Neuronal stem cell (in vitro differentiated cells): ENCODE measurements around the gene FGF10.
A peak's percentile ranks its signal among the peaks of the same experiment; 100 is the strongest.

ENCODE experiments used
- DNase-seq: peaks from one replicate; pipeline ENCODE4 v3.0.0-alpha.2; 2013; ENCODE audit warnings: low spot score
- H2AFZ ChIP-seq: one replicate; pipeline ENCODE4 v1.6.1; 2013; ENCODE audit warnings: mild to moderate bottlenecking, low read length, inconsistent platforms
- H2AK5ac ChIP-seq: 2 replicates; pipeline ENCODE4 v1.6.1; 2013; ENCODE audit warnings: low read depth, mild to moderate bottlenecking, inconsistent platforms, low read length, moderate library complexity, mixed read lengths
- H2BK120ac ChIP-seq: 2 replicates; pipeline ENCODE4 v1.6.1; 2013; ENCODE audit warnings: low read depth, mild to moderate bottlenecking, inconsistent platforms, low read length, moderate library complexity, mixed read lengths
- H2BK12ac ChIP-seq: one replicate; pipeline ENCODE4 v1.6.1; 2013; ENCODE audit warnings: low read length, inconsistent platforms
- H2BK15ac ChIP-seq: 2 replicates; pipeline ENCODE4 v1.6.1; 2013; ENCODE audit warnings: mild to moderate bottlenecking, low read length, inconsistent platforms, mixed read lengths
- H2BK5ac ChIP-seq: one replicate; pipeline ENCODE4 v1.6.1; 2013; ENCODE audit warnings: inconsistent platforms, mild to moderate bottlenecking, low read length, moderate library complexity
- H3K14ac ChIP-seq: one replicate; pipeline ENCODE4 v1.6.1; 2013; ENCODE audit warnings: low read length, inconsistent platforms
- H3K18ac ChIP-seq: 2 replicates; pipeline ENCODE4 v1.6.1; 2013; ENCODE audit warnings: low read length, inconsistent platforms
- H3K23ac ChIP-seq: 2 replicates; pipeline ENCODE4 v1.6.1; 2013; ENCODE audit warnings: low read depth, mild to moderate bottlenecking, mixed read lengths, low read length, inconsistent platforms; ENCODE audit not compliant: poor library complexity
- H3K27ac ChIP-seq: replicated peaks from 3 replicates; pipeline ENCODE4 v1.5.1; 2013; ENCODE audit warnings: low read length, inconsistent platforms
- H3K27me3 ChIP-seq, 3 experiments: 2 replicates each; pipeline ENCODE4 v1.6.1; 2013; ENCODE audit warnings: low read length in 3 of 3, mild to moderate bottlenecking in 2 of 3, inconsistent platforms in 1 of 3, low read depth in 1 of 3, mixed read lengths in 1 of 3, moderate library complexity in 1 of 3; ENCODE audit not compliant: control insufficient read depth in 3 of 3, insufficient read depth in 3 of 3
- H3K36me3 ChIP-seq, 2 donors: replicated peaks in 1 of 2; 2 replicates each; pipeline ENCODE4 v1.6.1; 2013; ENCODE audit warnings: low read length in 2 of 2; ENCODE audit not compliant: control insufficient read depth in 2 of 2, insufficient read depth in 2 of 2
- H3K4ac ChIP-seq: 2 replicates; pipeline ENCODE4 v1.6.1; 2013; ENCODE audit warnings: inconsistent platforms, mild to moderate bottlenecking, low read length, moderate library complexity
- H3K4me1 ChIP-seq, 2 donors: 1 replicate in 1 of 2; 2 replicates in 1 of 2; pipeline ENCODE4 v1.6.1; 2013; ENCODE audit warnings: low read length in 2 of 2, low read depth in 1 of 2; ENCODE audit not compliant: control insufficient read depth in 2 of 2, insufficient read depth in 1 of 2
- H3K4me2 ChIP-seq: one replicate; pipeline ENCODE4 v1.6.1; 2013; ENCODE audit warnings: mild to moderate bottlenecking, low read length, inconsistent platforms; ENCODE audit not compliant: insufficient read depth, poor library complexity, severe bottlenecking
- H3K4me3 ChIP-seq, 2 donors: 2 replicates each; pipeline ENCODE4 v1.5.1; 2013; ENCODE audit warnings: low read length in 2 of 2, mild to moderate bottlenecking in 2 of 2, inconsistent platforms in 1 of 2, moderate library complexity in 1 of 2
- H3K79me1 ChIP-seq: one replicate; pipeline ENCODE4 v1.6.1; 2013; ENCODE audit warnings: low read depth, mild to moderate bottlenecking, inconsistent platforms, low read length, moderate library complexity
- H3K9ac ChIP-seq: one replicate; pipeline ENCODE4 v1.6.1; 2013; ENCODE audit warnings: mild to moderate bottlenecking, low read depth, low read length, inconsistent platforms; ENCODE audit not compliant: poor library complexity
- H3K9me3 ChIP-seq, 2 donors: replicated peaks in 1 of 2; 2 replicates each; pipeline versions ENCODE3 to v1.6.1; 2013; ENCODE audit warnings: low read length in 2 of 2, mild to moderate bottlenecking in 2 of 2, inconsistent platforms in 1 of 2, low read depth in 1 of 2, mixed read lengths in 1 of 2, moderate library complexity in 1 of 2; ENCODE audit not compliant: control insufficient read depth in 2 of 2, insufficient read depth in 1 of 2
- H4K8ac ChIP-seq: one replicate; pipeline ENCODE4 v1.6.1; 2013; ENCODE audit warnings: low read depth, mild to moderate bottlenecking, inconsistent platforms, low read length, moderate library complexity
- H4K91ac ChIP-seq: one replicate; pipeline ENCODE4 v1.6.1; 2013; ENCODE audit warnings: low read length, low read depth, mild to moderate bottlenecking, inconsistent platforms; ENCODE audit not compliant: poor library complexity
- WGBS, 2 donors: extraction: QIAGEN DNeasy Blood & Tissue Kit; methylation state at CpG; one replicate each; pipeline ENCODE4 v1.1.7; 2013; ENCODE audit warnings: missing lambda C conversion rate in 2 of 2, mixed read lengths in 1 of 2; ENCODE audit not compliant: insufficient read length in 2 of 2, insufficient replicate concordance in 1 of 2; ENCODE audit errors: extremely low coverage in 2 of 2; 5-methylcytosine and 5-hydroxymethylcytosine counted together

The FGF10 gene

GRCh38 chr5:44385291-44385900 is 3.8 kb downstream of the FGF10 start:
- peak overlapping the region in 1 of 2 donors; percentile 3 for H3K4me3 ChIP-seq
- no peak overlapping the region for H2AFZ ChIP-seq
- no peak overlapping the region for H2BK5ac ChIP-seq
- H3K18ac ChIP-seq, result no peak overlapping the region
- H2AK5ac ChIP-seq, result no peak overlapping the region
- H3K9ac ChIP-seq, result no peak overlapping the region
- no peak overlapping the region for H3K4me2 ChIP-seq
- H3K27me3 ChIP-seq, result no peaks in the 10 kb centered on the region
- no peak overlapping the region for H3K23ac ChIP-seq
- no peak overlapping the region for H4K91ac ChIP-seq
- H4K8ac ChIP-seq, result no peak overlapping the region
- H3K36me3 ChIP-seq, result no peaks in the 10 kb centered on the region
- no peak overlapping the region for H3K4ac ChIP-seq
- DNase-seq, result no peak
- WGBS, 2 donors, result no CpG with 5 or more reads among the region's 4 CpGs
- no peak overlapping the region for H2BK15ac ChIP-seq
- no peaks in the 10 kb centered on the region for H3K79me1 ChIP-seq
- peaks cover 11 to 12% of the 10 kb centered on the region in 2 donors for H3K4me1 ChIP-seq
- H3K14ac ChIP-seq, result no peak overlapping the region
- no peak overlapping the region for H2BK12ac ChIP-seq
- no peak overlapping the region for H3K27ac ChIP-seq
- H3K9me3 ChIP-seq, result no peaks in the 10 kb centered on the region
- H2BK120ac ChIP-seq, result no peak overlapping the region

GRCh38 chr5:44384816-44385215 is 4.4 kb downstream of the FGF10 start:
- no peak overlapping the region for H3K4me2 ChIP-seq
- no peak overlapping the region for H2BK12ac ChIP-seq
- no peak overlapping the region for H3K9ac ChIP-seq
- no peak overlapping the region for H2BK120ac ChIP-seq
- DNase-seq, result no peak
- H2BK15ac ChIP-seq, result no peak overlapping the region
- no peak overlapping the region for H2BK5ac ChIP-seq
- H3K27ac ChIP-seq, result no peak overlapping the region
- H3K4me3 ChIP-seq, result no peak overlapping the region
- no peaks in the 10 kb centered on the region for H3K27me3 ChIP-seq
- no peaks in the 10 kb centered on the region for H3K36me3 ChIP-seq
- H3K79me1 ChIP-seq, result no peaks in the 10 kb centered on the region
- peaks cover 7 to 11% of the 10 kb centered on the region in 2 donors for H3K4me1 ChIP-seq
- WGBS, 2 donors, result no CpG with 5 or more reads among the region's 1 CpG
- H4K8ac ChIP-seq, result no peak overlapping the region
- no peak overlapping the region for H2AFZ ChIP-seq
- H3K9me3 ChIP-seq, result no peaks in the 10 kb centered on the region
- no peak overlapping the region for H2AK5ac ChIP-seq
- H3K23ac ChIP-seq, result no peak overlapping the region
- no peak overlapping the region for H3K4ac ChIP-seq
- no peak overlapping the region for H3K14ac ChIP-seq
- no peak overlapping the region for H3K18ac ChIP-seq
- no peak overlapping the region for H4K91ac ChIP-seq

GRCh38 chr5:44382894-44383293 is 6.3 kb downstream of the FGF10 start:
- no peak overlapping the region for H3K9ac ChIP-seq
- H3K4ac ChIP-seq, result no peak overlapping the region
- DNase-seq, result no peak
- no peak overlapping the region for H2BK120ac ChIP-seq
- H3K79me1 ChIP-seq, result no peaks in the 10 kb centered on the region
- H2BK12ac ChIP-seq, result no peak overlapping the region
- H4K91ac ChIP-seq, result no peak overlapping the region
- no peak overlapping the region for H2BK15ac ChIP-seq
- H2AFZ ChIP-seq, result no peak overlapping the region
- H4K8ac ChIP-seq, result no peak overlapping the region
- H3K18ac ChIP-seq, result no peak overlapping the region
- H3K27me3 ChIP-seq, result no peaks in the 10 kb centered on the region
- no peak overlapping the region for H2BK5ac ChIP-seq
- H3K4me3 ChIP-seq, result no peak overlapping the region
- H3K23ac ChIP-seq, result no peak overlapping the region
- H3K36me3 ChIP-seq, result no peaks in the 10 kb centered on the region
- H3K14ac ChIP-seq, result no peak overlapping the region
- no peak overlapping the region for H3K27ac ChIP-seq
- no peak overlapping the region for H2AK5ac ChIP-seq
- no peak overlapping the region for H3K4me2 ChIP-seq
- no peaks in the 10 kb centered on the region for H3K9me3 ChIP-seq
- H3K4me1 ChIP-seq, result peaks cover 6 to 7% of the 10 kb centered on the region in 2 donors

DNA sequence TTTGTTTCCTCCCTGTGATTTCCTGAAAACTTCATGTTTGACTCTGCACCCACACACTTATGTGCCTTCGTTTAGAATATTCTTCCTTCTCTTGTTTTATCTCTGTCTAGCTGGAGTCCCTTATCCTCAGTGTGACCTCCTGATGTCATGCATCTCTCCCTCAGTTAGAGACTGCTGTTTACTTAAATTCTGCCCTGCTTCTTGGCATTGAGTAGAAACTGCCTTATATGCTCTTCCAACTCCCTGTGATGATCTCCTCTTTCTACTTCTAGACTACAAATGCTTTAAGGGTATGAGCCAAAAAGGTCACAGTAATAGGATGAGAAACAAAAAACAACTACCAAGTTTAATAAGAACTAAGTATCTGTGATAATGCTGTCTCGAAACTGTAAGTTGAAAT is 12.2 kb downstream of the FGF10 start:
- H3K14ac ChIP-seq, result no peak overlapping the region
- H4K91ac ChIP-seq, result no peak overlapping the region
- H2AK5ac ChIP-seq, result no peak overlapping the region
- H3K27ac ChIP-seq, result no peak overlapping the region
- no peak for DNase-seq
- H3K9ac ChIP-seq, result no peak overlapping the region
- WGBS, 2 donors, result no CpG with 5 or more reads among the region's 2 CpGs
- H3K4me3 ChIP-seq, result no peak overlapping the region
- H3K9me3 ChIP-seq, result peaks cover under 1 to 11% of the 10 kb centered on the region in 2 donors
- H3K18ac ChIP-seq, result no peak overlapping the region
- no peaks in the 10 kb centered on the region for H3K4me1 ChIP-seq
- no peak overlapping the region for H2BK15ac ChIP-seq
- no peaks in the 10 kb centered on the region for H3K27me3 ChIP-seq
- no peak overlapping the region for H2BK120ac ChIP-seq
- no peak overlapping the region for H3K4ac ChIP-seq
- no peak overlapping the region for H2BK12ac ChIP-seq
- H3K4me2 ChIP-seq, result no peak overlapping the region
- no peak overlapping the region for H2BK5ac ChIP-seq
- H3K23ac ChIP-seq, result no peak overlapping the region
- H3K36me3 ChIP-seq, result no peaks in the 10 kb centered on the region
- H2AFZ ChIP-seq, result no peak overlapping the region
- no peak overlapping the region for H4K8ac ChIP-seq
- H3K79me1 ChIP-seq, result no peaks in the 10 kb centered on the region
